HEK293 (cell line): ENCODE measurements around the gene SIGLEC15.
"Not testable (repeated sequence)": the region's sequence is repeated elsewhere in the genome, so short reads cannot be mapped to it uniquely, and the experiment has no call there.

Source experiments
- CTCF ChIP-seq: fragments of 450-650 bp; formaldehyde crosslinking; IDR thresholded peaks from 2 replicates; pipeline ENCODE4 v1.5.1; 2016; ENCODE audit warnings: missing biosample characterization, missing genetic modification characterization
- EGR2 ChIP-seq: fragments of 450-650 bp; formaldehyde crosslinking; IDR thresholded peaks from 2 replicates; pipeline ENCODE4 v1.5.1; 2016; ENCODE audit warnings: low read depth, missing biosample characterization, missing genetic modification characterization
- MYNN ChIP-seq: fragments of 450-650 bp; formaldehyde crosslinking; IDR thresholded peaks from 2 replicates; pipeline ENCODE4 v1.5.1; 2016; ENCODE audit warnings: missing biosample characterization, missing genetic modification characterization, borderline replicate concordance
- ZBTB7A ChIP-seq: fragments of 450-650 bp; formaldehyde crosslinking; IDR thresholded peaks from 2 replicates; pipeline ENCODE4 v1.5.1; 2016; ENCODE audit warnings: low read depth, missing biosample characterization, missing genetic modification characterization
- ZFP41 ChIP-seq: fragments of 450-650 bp; formaldehyde crosslinking; IDR thresholded peaks from 2 replicates; pipeline ENCODE4 v1.5.1; 2016; ENCODE audit warnings: missing biosample characterization, missing genetic modification characterization, borderline replicate concordance
- ZNF24 ChIP-seq: fragments of 450-650 bp; formaldehyde crosslinking; IDR thresholded peaks from 2 replicates; pipeline ENCODE4 v1.5.1; 2016; ENCODE audit warnings: missing biosample characterization, missing genetic modification characterization
- ZNF341 ChIP-seq: fragments of 450-650 bp; formaldehyde crosslinking; IDR thresholded peaks from 2 replicates; pipeline ENCODE4; 2016; ENCODE audit warnings: low read depth, missing biosample characterization, missing genetic modification characterization
- ZNF747 ChIP-seq: fragments of 450-650 bp; formaldehyde crosslinking; IDR thresholded peaks from 2 replicates; pipeline ENCODE4 v1.5.1; 2016; ENCODE audit warnings: missing biosample characterization, missing genetic modification characterization

DNA sequence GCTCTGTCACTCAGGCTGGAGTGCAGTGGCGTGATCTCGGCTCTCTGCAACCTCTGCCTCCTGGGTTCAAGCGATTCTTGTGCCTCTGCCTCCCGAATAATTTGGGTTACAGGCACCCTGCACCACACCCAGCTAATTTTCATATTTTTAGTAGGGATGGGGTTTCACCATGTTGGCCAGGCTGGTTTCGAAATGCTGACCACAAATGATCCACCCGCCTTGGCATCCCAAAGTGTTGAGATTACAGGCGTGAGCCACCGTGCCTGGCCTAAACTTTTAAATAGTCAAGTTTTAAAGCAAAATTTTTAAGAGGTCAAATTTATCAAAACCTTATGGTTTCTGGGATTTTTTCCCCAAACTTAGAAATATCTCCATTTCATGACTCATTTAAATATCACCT is 6.7 kb upstream of the SIGLEC15 start:
- TF ChIP-seq ZFP41 (tag by site-specific recombination); ZNF341; CTCF; ZBTB7A; EGR2; ZNF24 (tag by site-specific recombination); ZNF747; MYNN (tag by site-specific recombination): not testable (repeated sequence)
